T-helper 2 cell (primary cell): ENCODE results near the gene KANSL1.
A peak's percentile ranks its signal among the peaks of the same experiment; 100 is the strongest.
"Not testable (repeated sequence)": the region's sequence is repeated elsewhere in the genome, so short reads cannot be mapped to it uniquely, and the experiment has no call there.

Experiments used
- DNase-seq, 5 experiments: peaks; one replicate each; pipeline versions ENCODE4 v3.0.0 to v3.0.0-alpha.2; 2012 to 2022
- total RNA-seq, 2 donors: gene quantifications; one replicate each; lab custom pipeline; 2026; lab: John Stamatoyannopoulos, UW

KANSL1 gene, protein sequence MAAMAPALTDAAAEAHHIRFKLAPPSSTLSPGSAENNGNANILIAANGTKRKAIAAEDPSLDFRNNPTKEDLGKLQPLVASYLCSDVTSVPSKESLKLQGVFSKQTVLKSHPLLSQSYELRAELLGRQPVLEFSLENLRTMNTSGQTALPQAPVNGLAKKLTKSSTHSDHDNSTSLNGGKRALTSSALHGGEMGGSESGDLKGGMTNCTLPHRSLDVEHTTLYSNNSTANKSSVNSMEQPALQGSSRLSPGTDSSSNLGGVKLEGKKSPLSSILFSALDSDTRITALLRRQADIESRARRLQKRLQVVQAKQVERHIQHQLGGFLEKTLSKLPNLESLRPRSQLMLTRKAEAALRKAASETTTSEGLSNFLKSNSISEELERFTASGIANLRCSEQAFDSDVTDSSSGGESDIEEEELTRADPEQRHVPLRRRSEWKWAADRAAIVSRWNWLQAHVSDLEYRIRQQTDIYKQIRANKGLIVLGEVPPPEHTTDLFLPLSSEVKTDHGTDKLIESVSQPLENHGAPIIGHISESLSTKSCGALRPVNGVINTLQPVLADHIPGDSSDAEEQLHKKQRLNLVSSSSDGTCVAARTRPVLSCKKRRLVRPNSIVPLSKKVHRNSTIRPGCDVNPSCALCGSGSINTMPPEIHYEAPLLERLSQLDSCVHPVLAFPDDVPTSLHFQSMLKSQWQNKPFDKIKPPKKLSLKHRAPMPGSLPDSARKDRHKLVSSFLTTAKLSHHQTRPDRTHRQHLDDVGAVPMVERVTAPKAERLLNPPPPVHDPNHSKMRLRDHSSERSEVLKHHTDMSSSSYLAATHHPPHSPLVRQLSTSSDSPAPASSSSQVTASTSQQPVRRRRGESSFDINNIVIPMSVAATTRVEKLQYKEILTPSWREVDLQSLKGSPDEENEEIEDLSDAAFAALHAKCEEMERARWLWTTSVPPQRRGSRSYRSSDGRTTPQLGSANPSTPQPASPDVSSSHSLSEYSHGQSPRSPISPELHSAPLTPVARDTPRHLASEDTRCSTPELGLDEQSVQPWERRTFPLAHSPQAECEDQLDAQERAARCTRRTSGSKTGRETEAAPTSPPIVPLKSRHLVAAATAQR (N-terminal part only)
- total RNA-seq = 227 to 283 reads per million in 2 donors

DNA sequence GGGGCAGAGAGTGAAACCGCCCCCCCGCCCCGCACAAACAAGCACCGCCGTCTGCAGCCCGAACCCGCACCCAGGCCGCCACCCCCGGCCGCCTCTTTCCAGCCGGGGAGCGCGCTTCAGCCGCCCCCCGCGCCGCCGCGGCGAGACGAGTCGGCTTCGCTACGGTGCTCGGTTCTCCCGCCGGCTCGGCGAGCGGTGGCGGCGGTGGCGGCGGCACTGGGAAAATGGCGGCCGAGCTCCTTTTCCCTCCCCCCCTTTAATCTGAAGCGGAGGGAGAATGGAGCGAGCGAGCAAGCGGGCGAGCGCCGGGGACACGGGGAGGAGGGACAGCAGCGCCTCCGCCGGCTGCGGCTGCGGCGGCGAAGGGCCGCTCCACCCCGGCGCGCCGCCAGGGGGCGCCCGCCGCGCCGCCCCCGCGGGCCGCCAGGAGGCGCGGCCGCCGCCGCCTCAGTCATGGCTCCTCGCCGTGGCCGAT lies at the start of gene KANSL1:
Gene KANSL1 (minus strand): TSS at position 279 of the 475 bp plus-strand sequence. CDS start 21,286 bp downstream, outside the sequence.
- DNase-seq = peak; percentile 81 to 95 (median 81)

DNA sequence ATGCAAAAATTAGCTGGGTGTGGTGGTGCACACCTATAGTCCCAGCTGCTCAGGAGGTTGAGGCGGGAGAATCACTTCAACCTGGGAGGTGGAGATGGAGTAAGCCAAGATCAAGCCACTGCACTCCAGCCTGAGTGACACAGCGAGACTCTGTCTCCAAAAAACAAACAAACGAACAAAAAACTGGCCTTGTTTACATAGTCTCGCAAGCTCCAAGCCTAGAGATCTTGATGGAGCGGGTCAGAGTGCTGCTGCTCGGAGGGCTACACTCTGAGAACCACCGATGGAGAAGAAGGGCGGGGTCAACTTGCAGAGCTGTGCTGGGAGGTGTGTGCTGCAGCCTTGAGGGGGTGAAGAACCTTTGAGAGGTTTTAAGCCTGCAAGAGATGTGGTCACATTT lies 38.1 kb upstream of the KANSL1 start:
- DNase-seq = not testable (repeated sequence)

DNA sequence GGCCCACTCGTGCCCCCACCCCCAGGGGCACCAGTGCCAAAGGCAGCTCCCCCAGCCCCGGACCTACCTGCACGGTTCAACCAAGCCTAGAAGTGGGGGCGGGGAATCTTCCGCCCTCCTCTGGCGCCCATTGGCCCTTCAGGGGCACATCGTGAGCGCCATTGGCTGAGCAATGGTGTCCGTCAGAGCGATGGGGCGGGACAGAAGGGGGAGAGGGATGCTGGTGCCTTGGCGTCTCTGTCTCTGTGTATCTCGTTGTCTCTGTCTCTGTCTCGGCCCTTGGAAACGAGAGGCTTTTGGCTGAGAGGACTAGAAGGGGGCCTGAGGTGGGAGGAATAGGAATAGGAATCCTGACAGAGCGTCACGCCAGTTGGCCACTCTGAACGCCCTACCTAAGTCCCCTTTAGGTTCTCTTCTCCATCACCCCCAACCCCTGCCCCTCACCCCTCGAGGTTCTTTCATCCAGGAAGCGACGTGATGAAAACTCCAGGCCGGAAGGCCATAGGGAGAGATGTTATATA lies 32.1 kb upstream of the KANSL1 start:
- DNase-seq = peak; percentile 75 to 94 (median 89)

DNA sequence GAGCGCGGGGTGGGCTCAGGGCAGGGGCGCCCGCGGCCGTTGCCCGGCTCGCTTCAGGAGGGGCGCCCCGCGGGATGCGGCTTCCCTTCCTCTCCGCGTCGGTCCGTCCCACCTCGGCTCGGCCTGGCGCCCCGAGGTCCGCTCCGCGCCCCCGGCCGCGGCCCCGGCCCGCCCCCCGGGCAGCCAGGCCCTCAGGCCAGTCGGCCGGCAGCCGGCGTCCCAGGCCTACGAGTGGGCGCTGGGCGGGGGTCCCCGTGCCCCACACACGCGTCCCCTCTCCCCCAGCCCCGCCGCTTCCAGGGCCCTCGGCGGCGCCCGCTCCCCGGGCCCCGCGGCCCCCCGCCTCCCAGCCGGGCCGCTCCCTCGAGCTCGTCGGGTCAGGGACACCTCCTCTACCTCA lies 31.6 kb upstream of the KANSL1 start:
- not testable (repeated sequence) for DNase-seq

DNA sequence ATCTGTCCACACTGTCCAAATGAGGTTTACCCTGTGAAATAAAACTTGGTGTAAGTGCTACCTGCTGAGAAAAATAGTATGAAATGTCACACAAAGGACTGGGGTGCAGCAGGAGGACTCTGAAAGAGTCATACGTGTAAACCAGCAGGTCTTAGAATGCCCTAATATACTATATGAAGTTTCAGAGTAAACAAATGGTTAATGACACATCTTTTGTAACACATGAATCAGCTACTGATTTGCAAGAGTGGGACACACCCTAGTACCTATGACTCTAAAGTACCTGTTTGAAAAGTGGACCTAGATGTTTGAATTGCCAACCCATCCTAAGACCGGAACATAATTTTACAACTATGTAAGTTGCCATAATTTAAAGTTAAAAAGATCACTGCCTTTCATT lies 29.8 kb upstream of the KANSL1 start:
- DNase-seq = not testable (repeated sequence)

DNA sequence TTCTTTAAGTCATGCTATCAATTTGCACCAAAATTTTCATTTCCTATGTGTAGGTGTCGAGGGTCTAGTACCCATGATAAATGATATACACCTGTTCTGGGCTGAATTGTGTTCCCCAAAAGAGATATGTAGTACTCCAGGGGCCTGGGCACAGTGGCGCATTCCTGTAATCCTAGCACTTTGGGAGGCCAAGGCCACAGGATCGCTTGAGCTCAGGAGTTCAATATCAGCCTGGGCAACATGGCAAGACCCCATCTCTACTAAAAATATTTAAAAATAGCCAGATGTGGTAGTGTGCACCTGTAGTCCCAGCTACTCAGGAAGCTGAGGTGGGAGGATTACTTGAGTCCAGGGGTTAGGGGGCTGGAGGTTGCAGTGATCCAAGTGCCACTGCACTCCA lies 23.5 kb upstream of the KANSL1 start:
- no peak for DNase-seq

DNA sequence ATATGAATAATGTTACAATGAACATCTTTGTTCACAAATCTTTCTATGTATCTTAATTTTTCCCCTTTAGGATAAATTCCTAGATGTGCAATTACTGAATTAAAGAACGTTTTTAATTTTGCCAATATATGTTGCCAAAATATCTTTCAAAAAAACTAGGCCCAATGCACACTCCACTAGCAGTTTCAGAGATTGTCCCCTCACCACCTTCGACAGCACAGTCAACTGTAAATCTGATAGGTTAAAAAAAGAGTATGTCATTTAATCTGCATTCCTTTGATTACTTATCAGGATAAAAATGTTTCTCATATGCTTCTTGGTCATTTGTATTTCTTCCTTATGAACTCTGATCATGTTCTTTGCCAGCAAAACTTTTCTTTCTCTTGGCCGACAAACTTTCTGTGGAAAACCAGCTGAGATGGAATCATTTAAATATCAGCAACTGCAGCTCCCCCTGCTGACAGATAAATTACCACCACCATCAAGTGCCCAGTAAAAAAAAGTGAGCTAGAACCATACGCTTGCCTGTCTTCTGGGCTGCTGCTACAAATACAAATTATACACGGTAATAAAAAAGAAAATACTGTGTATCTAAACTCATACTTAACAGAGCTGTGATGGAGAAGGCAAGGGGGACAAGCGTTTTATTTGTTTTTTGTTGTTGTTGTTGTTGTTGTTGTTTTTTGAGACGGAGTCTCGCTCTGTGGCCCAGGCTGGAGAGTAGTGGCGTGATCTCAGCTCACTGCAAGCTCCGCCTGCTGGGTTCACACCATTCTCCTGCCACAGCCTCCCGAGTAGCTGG lies 19.6 kb upstream of the KANSL1 start:
- peak in 3 of 5 experiments; percentile 53 to 80 (median 53) for DNase-seq

DNA sequence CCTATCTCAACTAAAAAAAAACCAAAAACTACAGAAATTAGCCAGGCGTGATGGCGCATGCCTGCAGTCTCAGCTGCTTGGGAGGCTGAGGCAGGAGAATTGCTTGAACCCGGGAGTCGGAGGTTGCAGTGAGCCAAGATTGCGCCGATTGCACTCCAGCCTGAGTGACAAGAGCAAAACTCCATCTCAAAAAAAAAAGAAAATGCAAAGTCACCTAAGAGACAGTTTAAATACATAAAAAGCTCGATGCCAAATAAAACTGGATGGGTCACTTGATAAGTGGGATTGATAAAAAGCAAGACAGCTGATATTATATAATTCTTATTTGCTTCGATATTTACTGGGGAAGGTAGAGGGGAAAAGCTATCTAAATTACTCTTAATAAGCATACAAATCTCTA lies 15.8 kb upstream of the KANSL1 start:
- DNase-seq = no peak

DNA sequence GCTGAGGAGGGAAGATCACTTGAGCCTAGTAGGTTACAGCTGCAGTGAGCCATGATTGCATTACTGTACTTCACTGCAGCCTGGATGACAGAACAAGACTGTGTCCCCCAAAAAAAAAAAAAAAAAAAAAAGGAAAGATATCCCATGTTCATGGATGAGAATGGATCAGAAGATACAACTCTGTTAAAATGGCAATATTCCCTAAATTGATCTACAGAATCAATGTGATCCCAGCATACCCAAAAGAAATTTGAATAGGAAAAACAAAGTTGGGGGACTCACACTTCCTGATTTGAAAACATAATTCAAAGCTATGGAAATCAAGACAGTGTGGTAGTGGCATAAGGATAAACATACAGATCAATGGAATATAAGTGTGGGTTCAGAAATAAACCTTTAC lies 12.7 kb upstream of the KANSL1 start:
- no peak for DNase-seq

DNA sequence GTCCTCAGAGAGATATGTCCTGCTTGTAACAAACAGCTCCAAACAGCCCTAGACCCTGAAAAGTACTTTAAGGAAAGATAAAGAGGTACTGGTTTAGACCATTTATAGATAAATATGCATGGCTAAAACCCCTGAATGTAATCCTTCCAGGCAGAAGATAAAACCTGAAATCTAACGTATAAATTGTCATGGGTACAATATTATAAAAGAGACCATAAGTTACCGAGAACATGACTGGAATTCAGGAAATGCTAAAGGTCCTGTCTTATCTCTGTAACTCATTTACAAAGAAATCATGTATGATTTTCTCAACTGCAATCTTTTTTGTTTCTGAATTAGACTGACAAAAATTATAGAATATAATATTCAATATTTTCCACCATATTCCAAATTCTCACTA lies 9.2 kb upstream of the KANSL1 start:
- no peak for DNase-seq

DNA sequence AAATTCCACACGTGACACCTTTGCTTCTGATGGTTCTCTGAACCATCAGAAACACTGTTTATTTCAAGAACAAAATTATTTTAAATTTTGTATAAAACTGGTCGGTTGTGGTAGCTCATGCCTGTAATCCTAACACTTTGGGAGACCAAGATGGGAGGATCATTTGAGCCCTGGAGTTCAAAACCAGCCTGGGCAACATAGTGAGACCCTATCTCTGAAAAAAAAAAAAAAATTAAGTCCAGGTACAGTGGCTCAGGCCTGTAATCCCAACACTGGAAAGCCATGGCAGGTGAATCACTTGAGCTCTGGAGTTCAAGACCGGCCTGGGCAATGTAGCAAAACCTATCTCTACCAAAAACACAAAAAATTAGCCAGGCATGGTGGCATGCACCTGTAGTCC lies 8.3 kb upstream of the KANSL1 start:
- no peak for DNase-seq

DNA sequence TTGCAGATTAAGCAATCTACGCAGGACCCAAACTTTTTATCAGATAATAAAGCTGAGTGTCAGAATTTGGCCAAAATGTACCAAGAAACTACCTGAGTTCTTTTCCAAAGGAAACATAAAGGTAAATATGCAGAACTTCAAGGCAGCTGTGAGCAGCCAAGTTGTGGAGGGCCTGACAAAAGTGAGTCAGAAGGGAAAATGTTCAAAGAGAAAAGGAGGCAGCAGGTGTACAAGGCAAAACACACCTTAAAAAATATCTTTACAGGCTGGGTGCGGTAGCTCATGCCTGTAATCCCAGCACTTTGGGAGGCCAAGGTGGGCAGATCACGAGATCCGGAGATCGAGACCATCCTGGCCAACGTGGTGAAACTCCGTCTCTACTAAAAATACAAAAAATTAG lies 7.0 kb upstream of the KANSL1 start:
- no peak for DNase-seq

DNA sequence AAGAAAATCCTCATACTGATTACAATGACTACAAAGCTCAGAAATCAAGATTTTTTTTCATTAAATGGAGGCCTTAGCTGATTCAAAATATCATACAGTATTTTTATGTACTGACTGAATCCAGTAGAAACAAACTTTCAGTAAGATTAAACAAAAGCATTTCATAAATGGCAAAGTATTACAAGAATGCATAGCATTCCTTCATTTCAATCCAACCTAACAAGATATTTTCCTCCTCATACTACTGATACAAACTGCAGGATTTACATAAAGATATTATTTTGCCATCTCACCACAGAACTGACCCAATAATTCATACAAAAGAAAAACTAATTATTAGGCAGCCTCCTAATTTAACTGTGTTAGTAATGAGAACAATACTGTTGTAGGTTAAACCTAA lies 6.2 kb upstream of the KANSL1 start:
- DNase-seq = no peak

DNA sequence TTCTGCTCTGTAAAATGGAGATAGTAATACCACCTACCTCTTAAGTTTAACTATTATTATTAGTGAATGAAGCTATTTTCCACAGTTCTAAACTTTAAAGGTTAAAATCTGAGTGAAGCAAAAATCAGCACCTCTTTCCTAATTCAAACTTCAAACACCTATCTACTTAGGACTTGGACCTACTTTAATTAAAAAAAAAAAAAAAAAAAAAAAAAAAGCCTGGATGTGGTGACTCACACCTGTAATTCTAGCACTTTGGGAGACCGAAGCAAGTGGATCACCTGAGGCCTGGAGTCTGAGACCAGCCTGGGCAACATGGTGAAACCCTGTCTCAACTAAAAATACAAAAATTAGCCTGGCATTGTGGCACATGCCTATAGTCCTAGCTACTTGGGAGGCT lies 5.0 kb upstream of the KANSL1 start:
- no peak for DNase-seq

DNA sequence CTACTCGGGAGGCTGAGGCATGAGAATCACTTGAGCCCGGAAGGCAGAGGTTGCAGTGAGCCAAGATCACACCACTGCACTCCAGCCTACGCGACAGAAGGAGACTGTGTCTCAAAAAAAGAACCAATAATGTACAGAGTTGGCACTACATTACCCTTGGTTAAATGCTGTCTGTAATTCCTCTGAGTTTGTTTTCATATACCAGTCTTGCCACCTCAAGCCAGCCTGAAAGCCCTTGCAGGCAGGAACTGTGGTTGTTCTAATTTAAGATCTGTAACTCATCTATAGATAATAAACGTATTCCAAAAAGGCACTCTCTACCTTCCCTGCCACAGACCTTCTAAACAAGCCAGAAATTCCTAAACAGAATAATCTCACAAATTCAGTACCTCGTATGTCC lies 4.3 kb upstream of the KANSL1 start:
- peak in 1 of 5 experiments; percentile 59 for DNase-seq

DNA sequence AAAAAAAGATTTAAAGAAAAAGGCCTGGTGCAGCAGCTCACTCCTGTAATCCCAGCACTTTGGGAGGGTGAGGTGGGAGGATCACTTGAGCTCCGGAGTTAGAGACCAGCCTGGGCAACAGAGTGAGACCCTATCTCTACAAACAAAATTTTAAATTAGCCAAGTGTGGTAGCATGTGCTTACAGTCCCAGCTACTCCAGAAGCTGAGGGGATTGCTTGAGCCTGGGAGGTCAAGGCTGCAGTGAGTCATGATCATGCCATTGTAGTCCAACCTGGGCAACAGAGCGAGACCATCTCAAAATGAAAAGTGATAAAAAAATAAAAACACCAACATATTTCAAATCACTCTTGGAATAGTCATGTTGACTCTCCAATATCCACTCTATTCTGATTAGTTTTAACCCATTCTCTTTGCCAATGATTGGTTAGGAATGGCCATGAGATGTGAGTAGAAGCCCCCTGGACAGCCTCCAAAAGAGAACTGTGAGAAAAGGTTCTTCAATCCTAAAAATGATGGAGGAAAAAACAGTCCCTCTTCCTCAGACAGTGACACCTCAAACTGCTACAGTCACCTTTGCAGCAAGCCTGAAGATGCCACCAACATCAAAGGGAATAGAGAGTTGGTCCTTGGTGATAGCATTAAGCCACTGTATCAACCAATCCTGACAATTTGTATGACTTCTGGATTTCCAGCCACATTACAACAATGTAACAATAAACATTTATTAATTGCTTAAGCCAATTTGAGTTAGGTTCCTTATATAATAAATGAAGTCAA lies 2.9 kb upstream of the KANSL1 start:
- DNase-seq = no peak

DNA sequence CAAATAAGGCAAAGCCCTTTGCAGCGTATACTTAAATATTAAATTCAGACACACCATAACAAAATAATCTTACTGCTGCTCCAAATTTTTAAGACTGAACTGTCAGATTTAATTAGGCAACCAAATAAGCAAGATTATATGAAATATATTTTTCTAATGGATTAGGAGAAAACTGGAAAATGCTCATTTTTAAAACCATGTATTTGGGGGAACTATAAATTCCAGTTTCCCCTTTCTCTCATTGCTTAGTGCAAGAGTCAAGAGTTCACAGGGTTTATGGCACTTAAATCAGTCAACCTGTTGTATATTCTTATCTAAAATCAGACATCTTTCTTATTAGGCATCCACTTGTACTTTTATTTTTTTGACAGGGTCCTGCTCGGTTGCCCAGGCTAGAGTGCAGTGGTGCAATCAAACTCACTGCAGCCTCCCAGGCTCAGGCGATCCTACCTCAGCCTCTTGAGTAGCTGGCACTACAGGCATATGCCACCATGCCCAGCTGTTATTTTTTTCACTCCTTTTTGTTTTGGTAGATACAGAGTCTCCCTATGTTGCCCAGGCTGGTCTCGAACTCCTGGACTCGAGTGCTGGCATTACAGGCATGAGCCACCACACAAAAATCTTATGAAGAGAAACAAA lies 2.1 kb upstream of the KANSL1 start:
- DNase-seq = peak in 1 of 5 experiments; percentile 40

DNA sequence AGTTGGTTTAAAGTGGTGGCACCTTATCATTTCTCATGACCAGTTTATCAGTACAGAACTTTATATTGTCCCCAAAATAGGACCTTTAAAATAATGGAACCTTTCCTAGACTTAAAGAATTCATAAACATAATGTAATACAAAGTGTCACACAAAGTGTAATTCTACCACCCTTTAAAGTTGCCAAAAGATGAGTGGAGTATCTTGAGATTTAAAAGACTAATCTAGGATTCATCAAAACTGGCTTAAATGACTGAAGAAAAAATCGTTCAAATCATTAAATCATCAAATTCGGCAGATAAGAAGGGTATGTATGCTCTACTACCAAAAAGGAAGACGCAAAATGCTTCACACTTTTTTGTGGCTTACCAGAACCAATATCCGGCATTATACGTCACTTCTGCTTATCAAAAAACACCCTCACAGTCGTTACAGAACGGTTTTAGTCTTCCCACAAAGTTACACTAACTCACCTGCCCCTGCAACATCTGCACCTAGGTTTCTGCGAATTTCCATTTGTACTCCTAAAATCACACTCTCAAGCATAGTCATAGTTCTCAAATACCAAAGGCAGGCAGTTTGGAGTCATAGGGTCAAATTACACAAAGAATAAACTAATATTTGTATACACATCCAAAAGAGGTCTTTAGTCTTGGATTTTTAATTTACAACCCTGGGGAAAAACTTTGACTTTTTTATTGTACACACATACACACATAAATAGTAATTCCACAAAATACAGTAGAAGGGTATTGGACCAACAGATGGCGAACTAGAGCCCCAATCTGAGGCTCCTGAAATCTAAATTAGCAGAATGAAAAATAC lies 1.4 kb upstream of the KANSL1 start:
- DNase-seq = peak in 4 of 5 experiments; percentile 13 to 96 (median 64)

DNA sequence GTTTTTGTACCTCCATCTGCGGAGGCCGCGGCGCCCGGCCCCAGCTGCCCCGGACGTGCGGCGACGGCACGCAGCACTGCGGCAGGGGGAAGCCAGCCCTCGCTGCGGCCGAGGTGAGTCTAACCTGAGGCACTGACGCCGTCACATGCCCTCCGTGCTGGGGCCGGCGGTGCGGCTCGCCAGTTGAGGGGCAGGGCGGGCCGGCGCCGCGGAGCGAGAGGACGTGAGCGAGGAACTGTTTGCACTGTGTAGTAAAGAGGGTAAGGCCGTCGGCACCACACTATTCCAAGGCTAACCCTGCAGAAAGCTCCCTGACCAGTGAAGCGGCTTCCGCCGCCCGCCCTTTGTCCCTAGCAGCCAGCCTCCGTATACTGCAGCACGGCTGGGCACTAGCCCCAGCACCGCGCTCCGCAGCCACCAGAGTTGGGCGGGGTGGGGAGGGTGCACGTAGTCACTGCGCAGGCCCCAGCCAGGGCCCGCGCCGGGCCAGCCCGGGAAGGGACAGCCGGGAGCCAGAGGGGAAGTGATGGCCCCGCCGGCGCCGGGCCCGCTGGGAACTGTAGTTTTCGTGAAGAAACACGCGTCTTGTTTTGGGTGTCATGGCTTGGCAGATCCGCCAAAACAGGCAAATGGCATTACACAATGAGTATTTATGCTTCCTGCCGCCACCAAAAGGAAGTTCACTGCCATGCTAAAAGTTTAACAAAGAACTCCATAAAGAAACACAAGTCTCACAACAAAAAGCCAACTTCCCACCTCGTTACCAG lies 580 bp upstream of the KANSL1 start:
- DNase-seq = peak; percentile 89 to 97 (median 90)
